CD1c-positive myeloid dendritic cell (primary cell): ENCODE measurements around the gene ENTPD5.
A peak's percentile ranks its signal among the peaks of the same experiment; 100 is the strongest.
"Not testable (repeated sequence)": the region's sequence is repeated elsewhere in the genome, so short reads cannot be mapped to it uniquely, and the experiment has no call there.

Experiments used
- DNase-seq: peaks from one replicate; pipeline ENCODE4 v3.0.0-alpha.2; 2016; ENCODE audit errors: extremely low spot score

Gene ENTPD5

GRCh38 chr14:73944432-73945158, 74.5 kb downstream of the ENTPD5 start:
- DNase-seq: no peak

- peak; percentile 39 for DNase-seq
These were observed 76.0 kb downstream of the ENTPD5 start for GRCh38 chr14:73943083-73943482.

- DNase-seq: no peak
These were observed 76.9 kb downstream of the ENTPD5 start for GRCh38 chr14:73942180-73942579.

GRCh38 chr14:73937012-73937411, 82.1 kb downstream of the ENTPD5 start:
- no peak for DNase-seq

- DNase-seq: no peak
These were observed 82.5 kb downstream of the ENTPD5 start for GRCh38 chr14:73936548-73936947.

- DNase-seq: no peak
These were observed 83.4 kb downstream of the ENTPD5 start for GRCh38 chr14:73935666-73936065.

GRCh38 chr14:73924337-73924736, 94.8 kb downstream of the ENTPD5 start:
- DNase-seq: no peak

- DNase-seq: not testable (repeated sequence)
These were observed 99.6 kb downstream of the ENTPD5 start for GRCh38 chr14:73919457-73919856.

- DNase-seq: no peak
These were observed 102.8 kb downstream of the ENTPD5 start for GRCh38 chr14:73916324-73916723.

GRCh38 chr14:73913256-73913655, 105.8 kb downstream of the ENTPD5 start:
- no peak for DNase-seq

- no peak for DNase-seq
These were observed 109.4 kb downstream of the ENTPD5 start for GRCh38 chr14:73909681-73910080.
